NK-92 treated with Interleukin-12 subunit alpha and Interleukin-12 subunit beta, amount 100 ng/mL, for 24 hours (cell line): ENCODE measurements around the gene TAS2R16.
"Not testable (repeated sequence)": the region's sequence is repeated elsewhere in the genome, so short reads cannot be mapped to it uniquely, and the experiment has no call there.

ENCODE experiments used
- DNase-seq: peaks from one replicate; lab custom pipeline; 2025; lab: John Stamatoyannopoulos, UW

Gene TAS2R16

DNA sequence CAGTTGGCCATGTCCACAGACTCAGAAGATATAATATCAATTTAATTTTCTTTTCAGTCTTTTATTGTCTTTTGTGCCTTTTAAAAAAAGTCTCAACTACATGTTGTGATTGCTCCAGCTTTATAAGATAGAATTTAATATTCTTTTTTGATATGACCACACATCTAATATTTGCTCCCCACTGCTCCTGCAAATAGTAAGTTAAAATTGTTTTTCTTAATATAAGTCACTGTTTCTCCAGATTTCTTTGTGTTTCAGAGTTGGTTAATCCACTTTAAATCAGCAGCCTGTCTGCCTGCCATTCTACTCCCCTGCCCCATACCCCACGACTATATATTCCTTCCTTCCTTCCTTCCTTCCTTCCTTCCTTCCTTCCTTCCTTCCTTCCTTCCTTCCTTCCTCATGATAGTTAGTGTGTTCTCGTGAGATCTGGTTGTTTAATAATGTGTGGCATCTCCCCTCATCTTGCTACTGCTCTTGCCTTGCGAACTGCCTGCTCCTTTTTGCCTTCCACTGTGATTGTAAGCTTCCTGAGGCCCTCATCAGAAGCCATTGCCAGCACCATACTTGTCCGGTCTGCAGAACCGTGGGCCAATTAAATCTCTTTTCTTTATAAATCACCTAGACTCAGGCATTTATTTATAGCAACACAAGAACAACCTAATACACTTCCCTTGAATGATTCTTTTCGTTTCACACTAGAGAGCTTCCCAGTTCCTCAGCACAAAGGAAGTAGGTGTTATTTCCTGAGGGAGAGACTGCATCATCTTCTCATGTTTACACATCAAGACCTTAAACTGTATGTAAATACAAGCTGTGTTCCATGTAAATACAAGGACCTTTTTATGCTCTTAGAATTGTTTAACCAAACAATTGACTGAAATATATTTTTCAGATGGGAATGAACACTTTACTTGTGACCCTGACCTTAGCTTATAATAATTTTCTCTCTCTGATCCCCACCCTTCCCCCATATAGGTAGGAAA, 24.5 kb downstream of the TAS2R16 start:
- DNase-seq = no peak

DNA sequence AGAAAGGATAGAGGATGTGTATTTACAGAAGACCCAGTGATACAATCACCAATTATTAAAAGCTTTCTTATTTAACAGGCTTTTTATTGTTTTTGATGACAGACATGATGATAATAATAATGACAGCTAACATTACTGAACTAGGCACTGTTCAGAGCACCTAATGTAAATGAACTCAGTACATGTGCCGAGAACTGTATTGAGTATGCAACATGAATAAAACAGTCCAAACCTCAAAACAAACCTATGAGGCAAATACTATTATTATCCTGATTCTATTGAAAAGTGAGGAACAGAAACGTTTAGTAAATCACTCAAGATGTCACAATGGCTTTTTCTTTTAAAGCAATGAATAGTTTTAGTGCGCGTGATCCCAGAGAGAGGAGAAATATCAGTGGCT, 27.1 kb downstream of the TAS2R16 start:
- DNase-seq = no peak

DNA sequence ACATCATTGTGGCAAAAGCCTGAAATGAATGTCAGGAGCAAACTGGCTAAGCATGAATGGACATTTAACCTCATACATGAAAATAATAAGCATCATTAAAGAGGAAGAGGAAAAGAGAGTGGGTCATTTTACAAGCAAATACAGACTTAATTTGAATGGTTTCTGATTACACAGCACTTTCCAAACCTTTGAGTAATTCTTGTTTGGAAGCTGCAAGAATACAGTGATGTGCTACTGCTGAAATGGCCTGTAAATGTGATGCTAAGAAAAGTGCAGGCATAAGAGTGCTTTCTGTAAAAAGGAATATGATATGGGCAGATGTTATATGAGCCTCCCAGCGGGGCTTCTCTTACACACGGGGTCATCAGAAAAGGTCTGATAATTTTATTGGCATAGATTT, 30.2 kb downstream of the TAS2R16 start:
- DNase-seq = no peak

DNA sequence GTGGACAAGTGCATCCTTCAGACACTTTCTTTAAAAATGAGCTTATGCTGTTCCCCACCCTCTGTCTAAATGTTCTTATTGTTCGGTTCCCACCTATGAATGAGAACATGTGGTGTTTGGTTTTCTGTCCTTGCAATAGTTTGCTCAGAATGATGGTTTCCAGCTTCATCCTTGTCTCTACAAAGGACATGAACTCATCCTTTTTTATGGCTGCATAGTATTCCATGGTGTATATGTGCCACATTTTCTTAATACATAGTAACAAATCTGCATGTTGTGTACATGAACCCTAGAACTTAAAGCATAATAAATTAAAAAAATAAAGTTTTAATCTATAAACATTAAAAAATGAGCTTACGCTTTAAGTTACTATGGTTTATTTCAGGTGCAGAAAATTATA, 41.8 kb downstream of the TAS2R16 start:
- not testable (repeated sequence) for DNase-seq

DNA sequence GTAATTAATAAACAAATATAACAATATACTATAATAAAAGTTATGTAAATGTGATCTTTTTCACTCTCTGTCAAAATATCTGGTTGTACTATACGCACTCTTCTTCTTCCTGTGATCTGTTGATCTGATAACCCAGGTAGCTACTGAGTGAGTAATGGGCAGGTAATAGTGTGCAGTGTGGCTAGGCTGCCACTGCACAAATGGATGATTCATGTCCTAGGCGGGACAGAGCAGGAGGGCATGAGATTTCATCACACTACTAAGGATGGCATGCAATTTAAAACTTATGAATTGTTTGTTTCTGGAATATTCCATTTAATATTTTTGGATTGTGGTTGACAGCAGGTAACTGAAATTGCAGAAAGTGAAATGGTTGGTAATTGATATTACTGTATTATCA, 44.5 kb downstream of the TAS2R16 start:
- DNase-seq = no peak

DNA sequence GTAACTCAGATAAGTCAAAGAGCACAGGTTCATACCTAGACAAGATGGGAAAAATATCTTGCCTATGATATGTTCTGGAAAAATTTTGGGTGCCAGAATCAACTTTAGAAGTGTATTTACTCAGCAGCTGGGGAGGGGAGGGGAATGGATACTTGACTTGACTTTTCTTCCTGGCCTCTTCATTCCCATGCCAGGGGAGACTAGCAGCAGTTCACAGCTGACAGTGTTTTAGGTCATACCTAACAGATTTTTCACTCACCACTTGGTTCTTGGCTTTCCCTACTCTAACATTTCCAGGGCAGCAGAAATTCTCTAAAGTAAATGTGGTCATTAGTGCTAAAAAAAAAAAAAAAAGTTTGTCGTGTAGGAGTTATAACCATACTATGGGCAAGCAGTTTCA, 46.3 kb downstream of the TAS2R16 start:
- no peak for DNase-seq
